B cell (primary cell): Measurements from ENCODE around the gene CDK6. TPM values are rescaled to one million over a fixed set of nuclear protein-coding genes. Genes with fewer than 3 reads are reported as not detected.

Experiments
- ATAC-seq: fragments of 200-7000 bp; cut with Tn5 transposase; one replicate; pipeline ENCODE4 v1.10.0; 2021; ENCODE audit warnings: low read depth, mild to moderate bottlenecking, moderate number of reproducible peaks, moderate library complexity
- CTCF ChIA-PET: fragments of 350-600 bp; sonication (Branson Sonifier 250); formaldehyde crosslinking; loops from one replicate; lab custom pipeline; 2021; ENCODE audit warnings: antibody characterized with exemption, inconsistent platforms; lab: Charles Lee
- POLR2A ChIA-PET: fragments of 350-600 bp; sonication (Branson Sonifier 250); formaldehyde crosslinking; loops from one replicate; lab custom pipeline; 2021; ENCODE audit warnings: antibody characterized with exemption; lab: Charles Lee
- DNase-seq: peaks from one replicate; pipeline ENCODE4 v3.0.0; 2013
- H2AFZ ChIP-seq: 2 replicates; pipeline ENCODE4 v1.6.1; 2012; ENCODE audit warnings: mild to moderate bottlenecking, low read depth, low read length; ENCODE audit not compliant: insufficient read depth, poor library complexity, severe bottlenecking
- H3K27ac ChIP-seq, 2 donors: 1 replicate in 1 of 2; 2 replicates in 1 of 2; pipeline ENCODE4 v1.5.1; 2012 to 2013; ENCODE audit warnings: low read length in 2 of 2, mild to moderate bottlenecking in 2 of 2, moderate library complexity in 1 of 2
- H3K27me3 ChIP-seq, 4 experiments: fragments of 200-600 bp in 1 of 4; sonication (generic) in 1 of 4; replicated peaks in 1 of 4; 1 replicate in 2 of 4; 2 replicates in 2 of 4; pipeline versions ENCODE4 v1.6.1 to v1.7.0; 2013 to 2016; ENCODE audit warnings: low read length in 3 of 4, mild to moderate bottlenecking in 2 of 4, mixed read lengths in 1 of 4, moderate library complexity in 1 of 4; ENCODE audit not compliant: insufficient read depth in 4 of 4, control insufficient read depth in 3 of 4; ENCODE audit errors: control extremely low read depth in 1 of 4
- H3K36me3 ChIP-seq, 2 experiments: replicated peaks in 1 of 2; 1 replicate in 1 of 2; 2 replicates in 1 of 2; pipeline versions ENCODE4 v1.6.1 to v1.7.1; 2013; ENCODE audit warnings: low read length in 1 of 2; ENCODE audit not compliant: insufficient read depth in 2 of 2, control insufficient read depth in 1 of 2; ENCODE audit errors: control extremely low read depth in 1 of 2, extremely low read depth in 1 of 2
- H3K4me1 ChIP-seq, 2 donors: fragments of 200-600 bp in 1 of 2; sonication (generic) in 1 of 2; 1 replicate in 1 of 2; 2 replicates in 1 of 2; pipeline versions ENCODE4 v1.5.1 to v1.6.1; 2013 to 2017; ENCODE audit warnings: low read length in 2 of 2; ENCODE audit not compliant: control insufficient read depth in 2 of 2, insufficient read depth in 2 of 2
- H3K4me2 ChIP-seq: replicated peaks from 2 replicates; pipeline ENCODE3; 2012; ENCODE audit warnings: mild to moderate bottlenecking, low read depth, low read length; ENCODE audit not compliant: poor library complexity, severe bottlenecking
- H3K4me3 ChIP-seq, 5 experiments: fragments of 200-600 bp in 1 of 5; sonication (generic) in 1 of 5; 1 replicate in 3 of 5; 2 replicates in 2 of 5; pipeline versions ENCODE4 v1.5.1 to v1.7.0; 2011 to 2016; ENCODE audit warnings: low read length in 4 of 5, mild to moderate bottlenecking in 4 of 5, low read depth in 2 of 5, control low read depth in 1 of 5, moderate library complexity in 1 of 5; ENCODE audit not compliant: insufficient read depth in 1 of 5; ENCODE audit errors: control extremely low read depth in 1 of 5, extremely low read depth in 1 of 5
- H3K79me2 ChIP-seq: fragments of 200-600 bp; sonication (generic); one replicate; pipeline ENCODE4 v1.6.0; 2016; ENCODE audit warnings: low read length; ENCODE audit not compliant: control insufficient read depth, insufficient read depth
- H3K9ac ChIP-seq: fragments of 200-600 bp; sonication (generic); 2 replicates; pipeline ENCODE4 v1.6.1; 2017; ENCODE audit warnings: mild to moderate bottlenecking, low read length, moderate library complexity
- H3K9me3 ChIP-seq, 3 donors: one replicate each; pipeline versions ENCODE4 v1.6.1 to v1.7.1; 2013; ENCODE audit warnings: low read length in 2 of 3; ENCODE audit not compliant: control insufficient read depth in 2 of 3, insufficient read depth in 1 of 3; ENCODE audit errors: control extremely low read depth in 1 of 3
- H4K20me1 ChIP-seq: 2 replicates; pipeline ENCODE4 v1.6.0; 2012; ENCODE audit warnings: mild to moderate bottlenecking, low read length; ENCODE audit not compliant: insufficient read depth, control insufficient read depth, poor library complexity, severe bottlenecking
- H3K27ac Mint-ChIP-seq: one replicate; pipeline ENCODE4 v1.8.0; 2021; ENCODE audit warnings: mixed read lengths
- H3K27me3 Mint-ChIP-seq: one replicate; pipeline ENCODE4 v1.8.0; 2021; ENCODE audit warnings: mixed read lengths
- H3K4me1 Mint-ChIP-seq: one replicate; pipeline ENCODE4 v1.8.0; 2021; ENCODE audit warnings: mixed read lengths
- H3K4me3 Mint-ChIP-seq: one replicate; pipeline ENCODE4 v1.8.0; 2021; ENCODE audit warnings: mixed read lengths
- H3K9me3 Mint-ChIP-seq: one replicate; pipeline ENCODE4 v1.8.0; 2022; ENCODE audit warnings: mixed read lengths; ENCODE audit not compliant: insufficient read depth
- CTCF ChIP-seq: fragments of 200-600 bp; IDR thresholded peaks from one replicate; pipeline ENCODE4 v1.8.0; 2022; ENCODE audit warnings: antibody characterized with exemption, mild to moderate bottlenecking
- EZH2 ChIP-seq: IDR thresholded peaks from 2 replicates; pipeline ENCODE4 v1.6.1; 2012; ENCODE audit warnings: borderline replicate concordance, low read depth, mild to moderate bottlenecking, moderate library complexity, low read length; ENCODE audit not compliant: insufficient read depth, poor library complexity, severe bottlenecking
- WGBS: methylation state at CpG from one replicate; pipeline ENCODE4 v1.1.5; 2013; ENCODE audit warnings: missing lambda C conversion rate; ENCODE audit not compliant: insufficient coverage; 5-methylcytosine and 5-hydroxymethylcytosine counted together
- intact Hi-C: fragments of 100-400 bp; cut with micrococcal nuclease; formaldehyde crosslinking; loops from one replicate; pipeline ENCODE4 v1.10.0; 2022
- polyA plus RNA-seq: library from polyadenylated mRNA; depleted of rRNA; stranded (reverse); fragments of >200 nt; gene quantifications from 2 replicates; pipeline ENCODE4 v1.2.3, GENCODE V29; 2012
- total RNA-seq, 2 donors: library from RNA; stranded (reverse); fragments of 120-200 nt in 1 of 2; gene quantifications; 1 replicate in 1 of 2; 2 replicates in 1 of 2; pipeline versions ENCODE4 v1.2.3 to v1.2.4, GENCODE V29; 2013 to 2022

Gene CDK6
- total and polyA plus RNA-seq, 2 donors (not counting 1 experiment from before 2014, with no cell fraction given) = 3.0 to 14.6 TPM

- no peak overlapping the region for H3K4me2 ChIP-seq
Measured at GRCh38 chr7:92794831-92795230, 41.5 kb downstream of the CDK6 start.

GRCh38 chr7:92794391-92794790 is 42.0 kb downstream of the CDK6 start:
- Mint-ChIP-seq H3K4me1 (peaks cover 22% of the 10 kb centered on the region), H3K9me3 (peaks cover 3% of the 10 kb centered on the region), H3K27ac (no peak overlapping the region), H3K4me3 (no peak overlapping the region), H3K27me3 (no peaks in the 10 kb centered on the region)
- ChIA-PET CTCF (no interaction called here), POLR2A (no interaction called here)
- no peaks in the 10 kb centered on the region for H3K4me1 ChIP-seq
- peaks cover 55% of the 10 kb centered on the region for H3K79me2 ChIP-seq
- H3K27ac ChIP-seq = no peak overlapping the region
- H3K4me3 ChIP-seq = no peak overlapping the region
- DNase-seq = no peak
- H3K9ac ChIP-seq = no peak overlapping the region
- intact Hi-C loops = no loop called here
- no peak for ATAC-seq
- H2AFZ ChIP-seq = no peak overlapping the region
- H4K20me1 ChIP-seq = no peaks in the 10 kb centered on the region
- 95% methylated on average over 3 of the region's 4 CpGs for WGBS
- H3K4me2 ChIP-seq = no peak overlapping the region
- TF ChIP-seq EZH2 (no peak), CTCF (no peak)
- peaks cover 0 to 1% (median 0%) of the 10 kb centered on the region in 3 donors for H3K9me3 ChIP-seq
- H3K27me3 ChIP-seq = no peaks in the 10 kb centered on the region
- peaks cover 0 to 3% of the 10 kb centered on the region in 2 experiments for H3K36me3 ChIP-seq

More at GRCh38 chr7:92794831-92795230, 41.5 kb downstream of the CDK6 start:
- ATAC-seq (no peak), DNase-seq (no peak)
- peaks cover 59% of the 10 kb centered on the region for H3K79me2 ChIP-seq
- intact Hi-C loops = no loop called here
- ChIA-PET POLR2A (no interaction called here), CTCF (no interaction called here)
- H3K36me3 ChIP-seq = peaks cover 0 to 3% of the 10 kb centered on the region in 2 experiments
- Mint-ChIP-seq H3K4me1 (peaks cover 20% of the 10 kb centered on the region), H3K4me3 (no peak overlapping the region), H3K9me3 (peaks cover 2% of the 10 kb centered on the region), H3K27me3 (no peaks in the 10 kb centered on the region), H3K27ac (no peak overlapping the region)
- no peaks in the 10 kb centered on the region for H3K9me3 ChIP-seq
- H2AFZ ChIP-seq = no peak overlapping the region
- H3K4me1 ChIP-seq = peaks cover 0 to under 1% of the 10 kb centered on the region in 2 donors
- H3K9ac ChIP-seq = no peak overlapping the region
- H3K27ac ChIP-seq = no peak overlapping the region
- no peaks in the 10 kb centered on the region for H3K27me3 ChIP-seq
- WGBS = 100% methylated on average over 1 of the region's 2 CpGs
- H3K4me3 ChIP-seq = no peak overlapping the region
- H4K20me1 ChIP-seq = no peaks in the 10 kb centered on the region
- no peak for TF ChIP-seq EZH2
- TF ChIP-seq CTCF = no peak
